ENCODE data around the gene C1orf35. TPM values are rescaled to one million over a fixed set of nuclear protein-coding genes. Genes with fewer than 3 reads are reported as not detected.
A peak's percentile ranks its signal among the peaks of the same experiment; 100 is the strongest.

C1orf35 gene
- total RNA-seq, 3 donors from 2014 or later, result 10.6 to 15.7 (median 13.9) TPM

GRCh38 chr1:228065543-228066347 is 37.4 kb downstream of the C1orf35 start:
- DNase-seq (peak in 1 of 3 donors; percentile 14), ATAC-seq (no peak)
- Histone ChIP-seq H3K4me1 (ENCODE audit: low read depth) (peaks cover 1% of the 10 kb centered on the region), H3K9me3 (no peaks in the 10 kb centered on the region), H3K4me3 (no peak overlapping the region), H3K36me3 (ENCODE audit: low read depth) (no peaks in the 10 kb centered on the region)
- TF ChIP-seq CTCF (IDR thresholded peaks at IDR 0.05), result no peak
- intact Hi-C loops (cut with DNase I, micrococcal nuclease), result no loop called here

- Histone ChIP-seq H3K9me3 (no peaks in the 10 kb centered on the region), H3K4me3 (no peak overlapping the region), H3K36me3 (ENCODE audit: low read depth) (no peaks in the 10 kb centered on the region), H3K4me1 (ENCODE audit: low read depth) (peaks cover 9% of the 10 kb centered on the region)
- ATAC-seq (no peak), DNase-seq (peak in 1 of 3 donors; percentile 16)
- TF ChIP-seq CTCF (IDR thresholded peaks at IDR 0.05), result no peak
- intact Hi-C loops (cut with DNase I, micrococcal nuclease), result no loop called here
These were observed 38.2 kb downstream of the C1orf35 start for GRCh38 chr1:228064741-228065542.

GRCh38 chr1:228064296-228064695 is 38.8 kb downstream of the C1orf35 start:
- Histone ChIP-seq H3K4me3 (no peak overlapping the region), H3K36me3 (ENCODE audit: low read depth) (no peaks in the 10 kb centered on the region), H3K4me1 (ENCODE audit: low read depth) (peaks cover 14% of the 10 kb centered on the region), H3K9me3 (no peaks in the 10 kb centered on the region)
- ATAC-seq (no peak), DNase-seq (peak in 1 of 3 donors; percentile 28)
- intact Hi-C loops (cut with DNase I, micrococcal nuclease), result no loop called here
- TF ChIP-seq CTCF (IDR thresholded peaks at IDR 0.05), result no peak

- ATAC-seq, result no peak
These were observed 39.6 kb downstream of the C1orf35 start for GRCh38 chr1:228063251-228064191.

More at GRCh38 chr1:228063251-228064191, 39.6 kb downstream of the C1orf35 start:
- intact Hi-C loops (cut with DNase I, micrococcal nuclease), result no loop called here
- peak in 2 of 3 donors; percentile 18 to 40 for DNase-seq
- Histone ChIP-seq H3K4me3 (no peak overlapping the region), H3K4me1 (ENCODE audit: low read depth) (peaks cover 17% of the 10 kb centered on the region), H3K36me3 (ENCODE audit: low read depth) (no peaks in the 10 kb centered on the region), H3K9me3 (no peaks in the 10 kb centered on the region)
- no peak for TF ChIP-seq CTCF (IDR thresholded peaks at IDR 0.05)
